GM18858 (cell line): Measurements from ENCODE around the gene SIPA1L3.

ENCODE experiments used
- ATAC-seq: cut with Tn5 transposase; IDR thresholded peaks from one replicate; pipeline ENCODE4 v1.9.1; 2021; ENCODE audit not compliant: unreplicated experiment

SIPA1L3 gene

GRCh38 chr19:38036707-38037611 lies 130.0 kb downstream of the SIPA1L3 start:
- no peak for ATAC-seq

DNA sequence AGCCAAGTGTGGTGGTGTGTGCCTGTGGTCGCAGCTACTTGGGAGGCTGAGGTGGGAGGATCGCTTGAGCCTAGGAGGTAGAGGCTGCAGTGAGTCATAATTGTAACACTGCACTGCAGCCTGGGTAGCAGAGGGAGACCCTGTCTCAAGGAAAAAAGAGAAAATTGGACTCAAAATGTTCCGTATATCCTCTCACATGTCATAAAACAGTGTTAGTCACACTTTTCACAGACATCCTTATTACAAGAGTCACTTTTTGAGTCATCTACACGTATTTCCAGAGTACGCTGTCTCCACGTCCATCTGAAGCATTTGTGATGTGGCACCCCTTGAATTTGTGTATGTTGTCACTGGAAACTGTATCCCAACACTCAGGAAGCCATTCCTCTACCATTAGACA lies 133.0 kb downstream of the SIPA1L3 start:
- no peak for ATAC-seq

- no peak for ATAC-seq
Measured at GRCh38 chr19:38042132-38042531, 135.1 kb downstream of the SIPA1L3 start.

GRCh38 chr19:38043649-38044144 lies 136.7 kb downstream of the SIPA1L3 start:
- ATAC-seq = no peak

DNA sequence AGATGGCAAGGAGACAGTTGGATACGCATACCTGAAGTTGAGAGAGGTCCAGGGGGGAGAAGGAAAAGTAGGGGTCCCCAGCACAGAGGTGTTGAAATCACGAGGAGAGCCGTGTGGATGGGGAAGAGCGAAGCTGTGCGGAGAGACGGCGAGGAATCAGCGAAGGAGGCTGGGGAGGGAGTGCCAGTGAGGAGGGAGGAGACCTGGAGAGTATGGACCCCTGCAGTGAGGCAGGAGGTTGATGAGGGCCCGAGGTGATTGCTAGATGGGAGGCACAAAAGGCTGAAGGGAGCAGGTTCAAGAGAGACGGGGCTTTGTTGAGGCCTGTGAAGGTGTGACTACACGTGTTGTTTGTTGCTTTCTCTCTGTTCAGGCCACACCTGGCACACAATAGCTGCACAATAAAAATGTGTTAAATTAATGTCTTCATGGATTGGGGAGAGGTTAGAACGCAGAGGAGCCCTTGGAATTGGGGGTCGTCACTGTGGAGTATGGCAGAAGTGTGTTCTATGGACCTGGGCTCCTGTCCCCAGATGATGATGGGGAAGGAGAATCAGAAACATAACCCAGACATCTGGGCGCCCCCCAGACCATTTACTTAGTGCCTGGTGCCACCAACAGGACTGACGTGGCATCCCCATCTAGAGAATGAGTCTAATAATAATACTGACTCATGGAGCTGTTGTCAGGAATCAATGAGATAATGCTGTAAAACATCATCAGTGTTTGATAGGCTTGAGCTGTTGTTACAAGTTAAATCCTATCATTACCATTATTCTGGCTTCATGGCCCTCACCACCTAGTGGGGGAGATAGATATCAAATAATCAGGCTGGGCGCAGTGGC lies 137.5 kb downstream of the SIPA1L3 start:
- no peak for ATAC-seq

DNA sequence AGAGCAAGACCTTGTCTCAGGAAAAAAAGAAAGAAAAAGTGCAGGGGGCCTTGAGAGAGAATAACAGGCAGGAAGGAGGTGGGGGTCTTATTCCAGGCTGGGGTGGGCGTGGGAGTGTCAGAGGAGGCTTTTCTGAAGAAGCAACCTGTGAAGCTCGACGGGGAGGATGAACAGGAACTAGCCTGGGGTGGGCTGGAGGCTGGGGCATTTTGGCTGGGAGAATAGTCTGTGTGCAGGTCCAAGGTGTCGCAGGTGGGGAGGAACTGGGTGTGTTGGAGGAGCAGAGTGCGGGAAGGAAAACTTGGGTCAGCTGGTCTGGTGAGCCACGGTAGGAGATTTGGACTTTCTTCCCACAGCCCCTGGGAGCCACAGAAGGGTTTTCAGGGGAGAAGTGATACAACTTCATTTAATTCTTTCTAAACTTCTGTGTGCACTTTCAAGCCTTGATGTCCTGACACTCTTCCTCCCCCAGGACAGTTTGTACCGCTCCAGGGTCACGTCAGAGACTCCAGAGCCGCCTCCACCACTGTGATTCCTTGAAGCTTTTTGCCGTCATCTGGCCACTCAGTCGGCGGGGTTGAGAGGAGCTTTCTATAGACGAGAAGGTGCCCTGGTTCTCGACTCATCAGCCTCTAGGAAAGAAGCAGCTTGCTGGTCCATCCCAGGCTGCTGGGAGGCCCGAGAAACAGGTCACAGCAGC lies 138.7 kb downstream of the SIPA1L3 start:
- no peak for ATAC-seq

DNA sequence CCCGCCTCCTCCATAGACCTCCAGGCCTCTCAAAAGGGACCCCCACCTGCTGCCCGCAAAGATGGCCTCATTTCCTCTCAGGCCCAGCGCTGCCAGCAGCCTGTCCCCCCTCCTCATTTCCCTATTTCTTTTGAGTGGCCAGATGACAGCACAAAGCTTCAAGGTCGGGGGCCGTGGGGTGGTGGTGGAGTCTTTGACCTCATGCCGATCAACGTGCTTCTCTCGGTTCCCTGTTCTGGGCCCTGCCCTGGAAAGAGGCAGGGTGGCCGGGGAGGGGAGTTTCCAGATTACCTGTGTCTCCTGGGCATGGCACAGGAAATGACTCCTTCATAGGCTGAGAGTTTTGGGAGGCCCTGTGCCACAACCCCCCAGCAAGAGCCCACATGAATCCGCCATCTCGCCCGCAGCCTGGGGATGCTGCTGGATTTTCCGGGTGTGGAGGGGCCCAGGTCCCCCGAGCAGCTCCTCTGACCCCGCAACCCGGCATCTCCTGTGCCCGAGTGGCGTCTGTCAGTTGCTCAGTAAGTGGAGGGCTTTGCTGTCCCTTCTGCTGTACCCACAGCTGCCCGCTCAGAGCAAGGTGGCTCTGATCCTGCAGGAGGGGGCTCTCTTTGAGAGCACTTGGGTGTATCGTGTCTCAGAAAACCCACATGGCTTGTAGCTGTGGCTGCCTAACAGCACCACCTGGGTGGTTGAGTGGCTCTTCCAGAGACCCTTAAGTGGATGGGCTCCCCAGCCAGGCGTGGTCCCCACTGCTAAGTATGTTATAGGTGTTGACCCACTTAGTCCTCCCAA lies 139.4 kb downstream of the SIPA1L3 start:
- no peak for ATAC-seq

- no peak for ATAC-seq
Measured at GRCh38 chr19:38047049-38047438, 140.0 kb downstream of the SIPA1L3 start.

GRCh38 chr19:38047641-38048040 lies 140.6 kb downstream of the SIPA1L3 start:
- ATAC-seq = no peak

DNA sequence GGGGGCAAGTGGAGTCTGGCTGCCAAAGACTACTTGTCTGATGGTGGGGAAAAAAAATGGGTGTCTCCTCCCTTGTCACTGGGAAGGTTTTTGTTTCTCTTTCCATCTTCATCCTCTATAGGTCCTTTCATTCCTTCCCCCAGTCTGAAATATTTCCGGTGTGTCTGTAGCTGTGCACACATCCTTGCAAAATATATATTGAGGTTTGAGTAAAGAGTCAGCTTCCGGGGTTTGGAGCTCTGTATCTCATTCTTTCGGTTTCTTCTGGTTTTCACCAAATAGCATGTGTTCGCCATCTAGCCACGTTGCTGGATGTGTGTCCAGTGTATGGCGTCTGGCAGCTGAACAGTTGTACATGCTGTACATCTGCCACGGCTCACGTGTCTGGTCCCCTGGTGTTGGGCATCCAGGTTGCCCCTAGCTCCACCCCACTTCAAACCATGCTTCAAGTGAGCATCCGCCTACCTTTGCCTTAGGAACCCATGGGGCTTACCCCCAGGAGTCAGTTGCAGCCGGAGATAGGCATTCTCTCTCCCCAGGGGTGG lies 142.2 kb downstream of the SIPA1L3 start:
- no peak for ATAC-seq

DNA sequence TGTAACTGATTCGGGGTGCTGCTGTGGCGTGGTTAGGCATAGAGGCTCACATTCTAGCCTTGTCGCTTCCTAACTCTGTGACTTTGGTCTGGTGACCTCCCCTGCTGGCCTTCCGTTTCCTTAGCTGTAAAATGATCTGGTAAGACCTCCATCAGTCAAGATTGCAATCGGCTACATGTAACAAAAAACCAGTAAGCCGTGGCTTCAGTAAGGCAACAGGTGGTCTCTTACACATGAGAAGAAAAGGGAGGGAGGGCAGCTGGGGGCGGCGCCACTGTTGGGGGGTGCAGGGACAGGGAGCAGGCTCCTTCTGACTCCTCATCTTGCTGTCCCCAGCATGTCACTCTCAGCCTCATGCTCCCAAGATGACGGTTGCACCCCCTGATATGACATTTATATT lies 148.0 kb downstream of the SIPA1L3 start:
- no peak for ATAC-seq

DNA sequence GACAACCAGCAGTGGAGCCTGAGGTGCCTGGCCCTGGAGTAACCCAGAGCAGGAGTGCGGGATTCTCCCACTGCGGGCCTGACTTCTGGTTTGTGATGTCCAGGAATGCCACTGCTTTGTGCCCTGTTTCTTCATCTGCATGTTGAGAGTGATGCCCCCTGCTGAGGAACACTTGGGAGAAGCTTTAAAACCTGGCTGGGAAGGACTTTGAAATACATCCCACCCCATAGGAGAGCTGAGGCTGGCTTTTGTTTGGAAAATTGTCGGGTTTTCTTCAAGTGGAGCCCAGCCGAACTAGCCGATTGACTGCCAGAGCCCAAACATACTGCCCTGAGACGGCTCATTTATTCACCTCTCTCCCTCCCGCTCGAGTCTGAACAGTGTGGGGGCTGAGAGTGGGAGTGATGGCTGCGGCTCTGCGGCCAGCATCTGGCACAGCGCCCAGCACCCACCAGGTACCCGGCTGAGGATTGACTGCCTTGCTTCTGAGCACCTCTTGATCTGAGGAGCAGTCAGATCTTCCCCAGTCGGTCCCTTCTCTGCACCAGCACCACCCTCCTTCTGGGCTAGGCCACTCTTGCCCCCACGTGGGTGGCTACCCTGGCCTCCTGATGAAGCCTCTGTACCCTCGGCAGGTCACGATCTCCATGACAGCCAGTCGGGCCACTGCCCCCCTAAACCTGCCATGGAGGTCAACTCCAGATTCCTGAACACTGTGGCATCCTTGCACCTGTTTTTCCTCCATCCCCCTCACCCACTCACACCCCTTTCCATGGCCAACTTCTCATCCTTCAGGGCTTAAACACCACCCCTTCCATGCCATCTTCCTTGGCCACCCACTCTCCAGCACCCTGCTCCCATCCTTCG lies 148.9 kb downstream of the SIPA1L3 start:
- ATAC-seq = no peak

DNA sequence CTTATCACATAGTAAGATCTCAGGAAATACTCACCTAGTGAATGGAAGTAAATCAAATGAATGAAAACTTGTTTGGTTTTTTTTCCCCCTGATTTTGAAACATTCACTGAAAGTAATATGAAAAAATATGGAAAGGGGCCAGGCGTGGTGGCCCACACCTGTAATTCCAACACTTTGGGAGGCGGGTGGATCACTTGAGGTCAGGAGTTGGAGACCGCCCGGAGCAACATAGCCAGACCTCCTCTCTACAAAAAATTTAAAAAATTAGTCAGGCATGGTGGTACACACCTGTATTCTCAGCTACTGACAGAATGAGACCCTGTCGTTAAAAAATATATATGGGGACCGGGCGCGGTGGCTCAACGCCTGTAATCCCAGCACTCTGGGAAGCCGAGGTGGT lies 149.6 kb downstream of the SIPA1L3 start:
- no peak for ATAC-seq

DNA sequence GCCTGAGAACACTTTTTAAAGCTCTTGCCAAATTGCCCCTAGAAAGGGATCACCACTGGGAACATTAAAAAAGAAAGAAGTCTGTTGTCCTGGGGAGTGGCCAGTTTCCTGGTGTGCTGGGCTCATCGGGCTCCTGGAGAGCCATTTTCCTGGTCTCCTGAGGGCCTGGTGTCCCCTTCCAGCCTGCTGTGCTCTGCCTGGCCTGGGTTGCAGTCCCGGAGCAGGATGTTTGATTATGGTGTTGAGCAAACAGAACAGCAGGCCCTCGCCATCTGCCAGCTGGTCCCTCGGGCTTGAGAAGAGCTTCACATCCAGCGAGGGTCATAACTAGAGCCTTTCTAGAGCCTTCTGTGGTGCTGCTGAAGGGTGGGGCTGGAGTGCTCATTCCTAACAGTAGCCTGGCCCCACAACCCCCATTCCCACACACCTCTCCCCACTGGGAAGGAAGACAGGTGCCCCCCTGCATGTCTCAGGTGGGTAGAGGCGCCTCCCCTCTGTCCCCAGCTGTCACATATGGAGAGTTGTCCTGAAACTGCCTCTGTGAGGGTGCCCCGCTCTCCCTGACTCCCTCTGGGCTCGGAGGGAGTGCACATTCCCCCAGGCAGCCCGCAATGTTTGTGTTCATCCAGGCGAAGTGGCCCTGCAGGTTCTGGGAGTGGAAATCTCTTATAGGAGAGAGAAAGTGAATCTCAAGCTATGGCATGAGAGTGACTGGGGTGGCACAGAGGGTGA lies 151.1 kb downstream of the SIPA1L3 start:
- ATAC-seq = no peak

- no peak for ATAC-seq
Measured at GRCh38 chr19:38059897-38060296, 152.9 kb downstream of the SIPA1L3 start.

- no peak for ATAC-seq
Measured at GRCh38 chr19:38060331-38060730, 153.3 kb downstream of the SIPA1L3 start.

GRCh38 chr19:38061294-38061693 lies 154.3 kb downstream of the SIPA1L3 start:
- no peak for ATAC-seq

GRCh38 chr19:38062959-38063761 lies 156.2 kb downstream of the SIPA1L3 start:
- ATAC-seq = no peak
